Hematopoietic multipotent progenitor cell treated with erythropoietin and hydrocortisone succinate and interleukin-3 and kit ligand, for 15 days (in vitro differentiated cells): ENCODE results near the gene DRD2.
"Not testable (repeated sequence)": the region's sequence is repeated elsewhere in the genome, so short reads cannot be mapped to it uniquely, and the experiment has no call there.

Experiments used
- DNase-seq: peaks from one replicate; pipeline ENCODE4 v3.0.0-alpha.2; 2015; ENCODE audit warnings: low spot score

The DRD2 gene

GRCh38 chr11:113475160-113475761, at the start of gene DRD2:
Gene DRD2, minus strand, starts transcription at chr11:113475398. Its CDS starts 50,747 bp downstream, at chr11:113424651.
- DNase-seq: no peak

DNA sequence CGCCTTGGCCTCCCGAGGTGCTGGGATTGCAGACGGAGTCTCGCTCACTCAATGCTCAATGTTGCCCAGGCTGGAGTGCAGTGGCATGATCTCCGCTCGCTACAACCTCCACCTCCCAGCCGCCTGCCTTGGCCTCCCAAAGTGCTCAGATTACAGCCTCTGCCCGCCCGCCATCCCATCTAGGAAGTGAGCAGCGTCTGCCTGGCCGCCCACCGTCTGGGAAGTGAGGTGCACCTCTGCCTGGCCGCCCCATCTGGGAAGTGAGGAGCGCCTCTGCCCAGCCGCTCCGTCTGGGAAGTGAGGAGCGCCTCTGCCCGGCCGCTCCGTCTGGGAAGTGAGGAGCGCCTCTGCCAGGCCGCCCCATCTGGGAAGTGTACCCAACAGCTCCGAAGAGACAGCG, 48.7 kb upstream of the DRD2 start:
- DNase-seq: not testable (repeated sequence)

DNA sequence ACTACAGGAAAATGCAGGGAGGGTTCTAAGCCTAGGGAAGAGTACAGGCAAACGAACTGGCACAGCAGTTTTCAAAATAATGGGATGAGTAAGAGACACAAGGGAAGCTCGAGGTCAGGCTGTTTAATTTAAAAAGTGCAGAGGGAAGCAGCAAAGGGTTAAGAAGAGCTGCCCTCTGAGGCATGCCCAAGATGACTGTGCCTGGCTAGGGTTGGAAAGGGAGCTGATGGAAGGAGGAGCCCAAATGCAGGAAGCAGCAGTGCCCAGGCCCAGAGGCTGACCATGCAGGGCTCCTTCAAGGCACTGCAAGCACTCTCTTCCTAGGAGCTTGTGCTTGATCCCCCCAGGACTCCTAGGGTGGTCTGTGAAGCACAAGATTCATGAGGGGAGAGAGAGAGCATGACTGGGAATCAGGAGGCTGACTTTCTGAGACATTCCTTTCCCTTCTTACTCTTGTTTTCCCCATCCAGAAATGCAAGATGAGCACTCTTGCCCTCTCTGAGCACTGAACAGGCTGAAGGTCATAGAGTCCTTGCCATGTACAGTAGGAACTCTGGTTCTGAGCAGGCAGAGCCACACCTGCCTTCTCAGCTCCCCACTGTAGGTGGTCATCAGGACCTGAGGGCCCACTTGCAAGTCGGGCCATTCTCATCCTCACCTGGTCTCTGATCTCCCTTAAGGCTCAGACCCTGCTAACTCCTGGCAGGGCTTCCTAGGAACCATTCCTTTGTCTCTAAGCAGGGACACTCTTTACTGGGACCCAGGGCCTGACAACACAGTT, 46.7 kb upstream of the DRD2 start:
- no peak for DNase-seq

- no peak for DNase-seq
Measured at GRCh38 chr11:113519989-113520613, 44.9 kb upstream of the DRD2 start.

- DNase-seq: no peak
Measured at GRCh38 chr11:113518716-113519495, 43.7 kb upstream of the DRD2 start.

DNA sequence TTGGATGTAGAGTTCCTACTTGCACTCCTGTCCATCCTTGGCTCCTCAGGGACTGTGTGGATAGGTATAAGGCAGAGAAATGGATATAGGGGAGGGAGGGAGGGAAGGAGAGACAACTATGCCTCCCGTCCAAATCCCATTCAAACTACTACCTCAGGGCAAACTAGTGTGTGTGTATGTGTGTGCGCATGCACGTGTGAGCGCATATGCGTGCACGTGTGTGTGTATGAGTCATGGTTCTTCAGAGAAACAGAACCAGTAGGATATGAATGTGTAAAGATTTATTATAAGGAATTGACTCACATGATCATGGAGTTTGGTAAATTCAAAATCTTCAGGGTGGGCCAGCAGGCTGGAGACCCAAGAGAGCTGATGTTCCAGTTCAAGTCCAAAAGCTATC, 42.2 kb upstream of the DRD2 start:
- no peak for DNase-seq

DNA sequence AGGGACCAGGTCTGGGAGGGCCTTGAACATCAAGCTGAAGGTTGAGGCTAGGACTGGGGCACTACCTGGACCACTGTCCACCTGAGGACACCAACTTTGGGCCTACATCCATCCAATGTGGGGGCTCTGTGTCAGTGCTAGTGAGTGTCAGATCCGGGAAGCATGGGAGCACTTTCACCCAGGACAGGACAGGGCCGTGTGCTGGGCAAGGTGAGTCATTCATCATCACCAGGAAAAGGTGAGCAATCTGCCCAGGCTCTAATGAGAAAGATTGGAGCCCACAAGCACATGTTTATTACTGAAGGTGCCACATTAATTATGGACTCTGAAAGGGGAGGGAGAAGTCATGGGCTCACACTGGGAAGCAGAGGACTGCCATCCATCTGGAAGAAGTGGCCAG, 39.7 kb upstream of the DRD2 start:
- DNase-seq: no peak

GRCh38 chr11:113507341-113507740, 32.1 kb upstream of the DRD2 start:
- DNase-seq: no peak

GRCh38 chr11:113506893-113507292, 31.7 kb upstream of the DRD2 start:
- DNase-seq: no peak

GRCh38 chr11:113506461-113506860, 31.3 kb upstream of the DRD2 start:
- DNase-seq: no peak

DNA sequence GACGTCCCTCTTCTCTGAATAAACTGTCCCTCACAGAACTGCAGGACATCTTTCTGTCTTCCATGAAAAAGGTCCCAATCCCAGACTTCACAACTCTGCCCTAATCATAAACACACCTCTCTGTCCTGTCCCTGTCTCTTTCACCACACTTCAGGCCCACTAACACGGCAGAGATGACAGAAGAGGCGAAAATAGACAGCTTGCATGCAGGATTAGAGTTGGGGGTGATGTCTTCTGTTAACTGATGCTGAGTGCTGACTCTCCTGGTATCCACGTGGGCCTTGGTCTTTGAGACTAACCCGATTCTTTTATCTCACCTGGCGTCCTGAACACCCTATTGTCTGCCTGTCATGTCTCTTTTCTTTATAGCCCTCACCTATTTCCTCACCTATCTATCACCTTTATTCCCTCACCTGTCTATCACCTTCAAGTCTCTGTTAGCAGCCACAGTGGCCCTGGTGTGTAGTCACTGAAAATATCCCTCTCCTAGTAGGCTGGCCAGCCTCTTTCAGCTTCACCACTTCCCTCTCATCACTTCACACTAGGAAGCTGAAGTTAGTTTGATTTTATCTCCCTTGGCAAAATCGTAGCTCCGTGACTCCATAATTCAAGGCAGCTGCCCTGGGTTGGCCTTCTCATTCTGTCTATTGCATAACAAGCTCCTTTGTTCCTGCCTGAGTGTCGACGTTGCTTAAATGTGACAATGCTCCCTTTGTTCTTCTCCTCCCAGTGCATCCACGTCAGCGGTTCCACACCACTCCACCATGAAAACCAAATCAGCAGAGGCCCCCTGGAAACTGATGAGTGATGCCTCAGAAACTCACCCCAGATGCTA, 30.6 kb upstream of the DRD2 start:
- DNase-seq: no peak

GRCh38 chr11:113505046-113505445, 29.8 kb upstream of the DRD2 start:
- DNase-seq: no peak

GRCh38 chr11:113504586-113504985, 29.4 kb upstream of the DRD2 start:
- no peak for DNase-seq

GRCh38 chr11:113504071-113504470, 28.9 kb upstream of the DRD2 start:
- DNase-seq: no peak

GRCh38 chr11:113497066-113497910, 22.1 kb upstream of the DRD2 start:
- no peak for DNase-seq

DNA sequence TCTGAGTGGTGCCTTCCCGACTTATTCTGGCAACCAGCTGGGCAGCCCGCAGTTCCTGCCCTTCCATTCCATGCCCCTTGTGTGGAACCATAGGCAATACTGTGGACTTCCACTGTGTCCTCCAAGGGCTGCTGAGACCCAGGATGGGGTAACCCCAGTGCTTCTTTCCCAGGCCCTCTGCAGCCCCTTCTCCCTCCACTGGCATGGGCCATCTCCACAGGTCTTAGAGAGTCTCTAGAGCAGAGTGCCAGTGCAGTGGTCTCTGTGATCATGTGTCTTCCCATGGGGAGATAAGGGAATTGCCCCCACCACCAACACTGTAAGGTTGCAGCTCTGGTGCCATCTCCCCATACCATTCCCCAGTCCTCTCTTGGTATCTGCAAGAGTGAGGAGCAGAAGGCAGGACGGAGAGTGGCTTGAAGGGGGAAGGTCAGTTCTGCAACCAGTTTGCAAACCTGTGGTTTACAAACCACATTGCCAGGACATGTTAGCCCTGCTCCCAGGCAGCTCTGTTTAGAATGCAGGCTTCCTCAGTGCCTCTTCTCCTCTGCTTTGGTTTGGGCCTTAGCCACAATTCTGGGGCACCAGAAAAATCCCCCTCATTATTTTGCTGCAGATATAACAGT, 20.9 kb upstream of the DRD2 start:
- no peak for DNase-seq

DNA sequence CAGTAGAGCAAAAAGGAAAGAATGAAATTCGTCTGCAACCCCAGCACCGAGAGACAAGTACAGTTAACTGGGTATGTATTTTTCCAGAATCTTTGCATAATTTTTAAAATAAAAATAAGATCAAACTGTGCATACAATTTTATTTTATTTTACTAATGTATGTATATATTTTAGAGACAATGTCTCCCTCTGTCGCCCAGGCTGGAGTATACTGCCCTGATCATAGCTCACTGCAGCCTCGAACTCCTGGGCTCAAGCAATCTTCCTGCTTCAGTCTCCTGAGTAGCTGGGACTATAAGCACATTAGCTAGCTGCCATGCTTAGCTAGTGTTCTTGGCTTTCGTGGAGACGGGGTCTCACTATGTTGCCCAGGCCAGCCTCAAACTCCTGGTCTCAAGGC, 18.8 kb upstream of the DRD2 start:
- DNase-seq: no peak

- DNase-seq: no peak
Measured at GRCh38 chr11:113493206-113493605, 18.0 kb upstream of the DRD2 start.

DNA sequence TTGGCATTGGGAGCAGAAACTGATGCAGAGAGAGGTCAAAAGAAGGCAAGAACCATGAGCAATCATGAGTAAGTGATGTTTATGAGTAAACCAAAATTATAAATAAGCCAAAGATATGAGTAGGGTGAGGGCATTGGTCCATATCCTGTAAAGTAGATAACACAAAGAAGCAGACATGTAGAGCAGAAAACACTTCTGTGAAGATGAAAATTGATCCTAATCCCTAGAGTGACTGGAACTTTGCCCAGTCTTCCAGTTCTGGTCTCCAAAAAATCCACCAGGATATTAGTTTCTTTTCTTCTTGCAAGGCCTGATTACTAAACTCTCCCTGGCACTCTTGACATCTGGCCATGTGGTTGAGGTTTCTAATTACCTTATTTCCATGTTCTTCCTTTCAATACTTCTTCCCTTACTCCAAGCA, 13.7 kb upstream of the DRD2 start:
- no peak for DNase-seq

DNA sequence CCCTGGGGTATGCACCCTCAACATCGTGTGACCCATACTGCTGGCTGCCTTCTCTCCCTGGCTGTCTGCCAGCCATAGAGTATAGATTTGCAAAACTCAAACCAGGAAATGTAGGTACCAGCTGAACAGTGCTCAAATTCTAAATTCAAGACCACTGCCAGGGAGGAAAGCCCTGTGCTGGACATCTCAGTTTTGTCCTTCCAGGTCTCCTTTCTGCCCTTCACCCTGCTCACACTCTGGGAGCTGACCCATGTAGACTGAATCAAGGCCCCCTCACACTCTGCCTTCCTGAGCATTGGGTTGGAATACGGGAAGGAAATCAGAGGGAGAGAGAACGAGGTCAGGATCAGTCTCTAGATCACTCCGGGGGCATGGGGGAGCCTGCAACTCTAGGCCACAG, 12.4 kb upstream of the DRD2 start:
- DNase-seq: no peak
